ENCODE results near the gene USP6NL. TPM values are rescaled to one million over a fixed set of nuclear protein-coding genes. Genes with fewer than 3 reads are reported as not detected.

The USP6NL gene
- total RNA-seq, 1 experiment from 2014 or later = 35.6 TPM

DNA sequence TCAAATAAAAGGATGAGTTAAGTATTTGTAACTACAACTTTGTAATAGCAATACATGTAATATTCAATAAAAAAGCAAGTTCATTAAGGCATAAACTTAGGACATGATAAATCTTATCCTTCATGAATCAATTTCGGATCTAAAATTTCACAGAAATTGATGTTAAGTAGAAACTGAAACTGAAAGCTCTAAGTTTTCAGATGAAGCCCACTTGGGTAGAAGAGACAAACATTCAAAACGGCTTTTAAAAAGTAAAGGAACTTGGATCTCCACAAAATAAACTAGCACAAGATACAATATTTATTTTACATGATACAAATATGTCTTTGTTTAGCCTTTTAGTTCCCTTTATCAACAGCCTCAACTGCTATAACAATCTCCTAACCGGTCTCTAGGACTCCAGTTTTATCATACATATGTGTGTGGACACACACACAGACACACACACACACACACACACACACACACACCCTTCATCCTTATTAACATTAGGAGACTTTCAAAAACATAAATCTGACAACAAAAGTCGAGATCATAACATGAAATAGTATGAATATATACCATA is 83.7 kb downstream of the USP6NL start:
- Histone ChIP-seq H3K9me3 (no peaks in the 10 kb centered on the region), H3K4me3 (ENCODE audit: low read depth, low read length) (no peak overlapping the region), H3K36me3 (ENCODE audit: control insufficient read depth, insufficient read depth, low read length) (no peaks in the 10 kb centered on the region), H3K4me1 (no peaks in the 10 kb centered on the region), H3K27me3 (replicated peaks; ENCODE audit: control insufficient read depth, insufficient read depth, low read length) (no peaks in the 10 kb centered on the region)
- H3K4me1 Mint-ChIP-seq (ENCODE audit: low read depth, unreplicated experiment) = peaks cover 8% of the 10 kb centered on the region
- no peak overlapping the region for H3K27ac Mint-ChIP-seq (ENCODE audit: unreplicated experiment)
- intact Hi-C loops (cut with micrococcal nuclease; ENCODE audit: unreplicated experiment) = no loop called here
- TF ChIP-seq, protein P1, sequence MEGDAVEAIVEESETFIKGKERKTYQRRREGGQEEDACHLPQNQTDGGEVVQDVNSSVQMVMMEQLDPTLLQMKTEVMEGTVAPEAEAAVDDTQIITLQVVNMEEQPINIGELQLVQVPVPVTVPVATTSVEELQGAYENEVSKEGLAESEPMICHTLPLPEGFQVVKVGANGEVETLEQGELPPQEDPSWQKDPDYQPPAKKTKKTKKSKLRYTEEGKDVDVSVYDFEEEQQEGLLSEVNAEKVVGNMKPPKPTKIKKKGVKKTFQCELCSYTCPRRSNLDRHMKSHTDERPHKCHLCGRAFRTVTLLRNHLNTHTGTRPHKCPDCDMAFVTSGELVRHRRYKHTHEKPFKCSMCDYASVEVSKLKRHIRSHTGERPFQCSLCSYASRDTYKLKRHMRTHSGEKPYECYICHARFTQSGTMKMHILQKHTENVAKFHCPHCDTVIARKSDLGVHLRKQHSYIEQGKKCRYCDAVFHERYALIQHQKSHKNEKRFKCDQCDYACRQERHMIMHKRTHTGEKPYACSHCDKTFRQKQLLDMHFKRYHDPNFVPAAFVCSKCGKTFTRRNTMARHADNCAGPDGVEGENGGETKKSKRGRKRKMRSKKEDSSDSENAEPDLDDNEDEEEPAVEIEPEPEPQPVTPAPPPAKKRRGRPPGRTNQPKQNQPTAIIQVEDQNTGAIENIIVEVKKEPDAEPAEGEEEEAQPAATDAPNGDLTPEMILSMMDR (IDR thresholded peaks at IDR 0.05; ENCODE audit: insufficient read depth in 1 of 2, low read depth in 1 of 2, low read length in 1 of 2, severe bottlenecking in 1 of 2, unreplicated experiment in 1 of 2) = no peak
- ChIA-PET POLR2A (no interaction called here), CTCF (no interaction called here)
- no peaks in the 10 kb centered on the region for H3K27me3 Mint-ChIP-seq (ENCODE audit: insufficient read depth, unreplicated experiment)
- no peak for DNase-seq
- peaks cover 2% of the 10 kb centered on the region for H3K36me3 Mint-ChIP-seq (ENCODE audit: insufficient read depth, unreplicated experiment)
- BruUV-seq (replicated peaks) = no TSS peak
- H3K9me3 Mint-ChIP-seq (ENCODE audit: unreplicated experiment) = no peaks in the 10 kb centered on the region
- no peak overlapping the region for H3K4me3 Mint-ChIP-seq (ENCODE audit: unreplicated experiment)

DNA sequence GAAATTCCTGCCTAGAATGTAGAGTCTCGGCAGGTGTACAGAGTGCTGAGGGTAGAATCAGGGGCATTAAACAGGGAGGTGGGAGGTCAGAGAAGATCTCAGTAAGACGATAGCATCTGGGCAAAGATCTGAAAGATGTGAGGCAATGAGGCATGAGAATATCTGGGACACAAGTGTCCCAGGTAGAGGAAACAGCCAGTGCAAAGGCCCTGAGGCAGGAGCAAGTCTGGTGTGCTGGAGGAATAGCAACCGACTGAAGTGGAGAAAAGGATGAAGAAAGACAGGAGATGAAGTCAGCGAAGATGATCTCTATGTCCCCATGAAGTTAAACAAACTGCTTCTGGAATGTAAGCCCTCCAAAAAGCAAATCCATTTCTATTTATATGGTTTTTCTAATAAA is 84.4 kb downstream of the USP6NL start:
- Mint-ChIP-seq H3K36me3 (ENCODE audit: insufficient read depth, unreplicated experiment) (peaks cover 5% of the 10 kb centered on the region), H3K4me1 (ENCODE audit: low read depth, unreplicated experiment) (peaks cover 6% of the 10 kb centered on the region), H3K9me3 (ENCODE audit: unreplicated experiment) (no peaks in the 10 kb centered on the region), H3K27ac (ENCODE audit: unreplicated experiment) (no peak overlapping the region), H3K27me3 (ENCODE audit: insufficient read depth, unreplicated experiment) (no peaks in the 10 kb centered on the region), H3K4me3 (ENCODE audit: unreplicated experiment) (no peak overlapping the region)
- TF ChIP-seq, protein P1 (IDR thresholded peaks at IDR 0.05; ENCODE audit: insufficient read depth in 1 of 2, low read depth in 1 of 2, low read length in 1 of 2, severe bottlenecking in 1 of 2, unreplicated experiment in 1 of 2) = no peak
- Histone ChIP-seq H3K4me3 (ENCODE audit: low read depth, low read length) (no peak overlapping the region), H3K36me3 (ENCODE audit: control insufficient read depth, insufficient read depth, low read length) (no peaks in the 10 kb centered on the region), H3K4me1 (no peaks in the 10 kb centered on the region), H3K27me3 (replicated peaks; ENCODE audit: control insufficient read depth, insufficient read depth, low read length) (no peaks in the 10 kb centered on the region), H3K9me3 (no peaks in the 10 kb centered on the region)
- ChIA-PET CTCF (no interaction called here), POLR2A (no interaction called here)
- BruUV-seq (replicated peaks) = no TSS peak
- intact Hi-C loops (cut with micrococcal nuclease; ENCODE audit: unreplicated experiment) = no loop called here
- DNase-seq = no peak

DNA sequence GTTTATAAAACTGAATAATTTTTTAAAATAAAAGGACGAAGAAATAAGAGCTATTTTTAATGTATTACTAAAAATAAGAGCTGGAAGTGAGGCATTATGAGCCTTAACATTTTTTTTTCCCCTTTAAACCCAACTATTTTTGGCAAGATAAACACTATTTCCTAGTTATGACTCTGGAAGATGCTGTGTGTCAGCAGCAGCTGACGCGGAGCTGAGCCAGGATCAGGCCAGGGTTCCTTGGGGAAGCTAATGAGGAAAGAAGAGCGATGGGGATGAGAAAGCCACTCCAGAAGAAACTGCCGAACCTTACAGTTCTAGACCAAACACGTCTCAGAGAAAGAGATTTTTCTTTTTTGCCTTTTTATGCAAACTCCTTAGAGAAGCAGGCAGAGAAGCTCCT is 85.9 kb downstream of the USP6NL start:
- Mint-ChIP-seq H3K9me3 (ENCODE audit: unreplicated experiment) (no peaks in the 10 kb centered on the region), H3K27ac (ENCODE audit: unreplicated experiment) (no peak overlapping the region), H3K4me3 (ENCODE audit: unreplicated experiment) (no peak overlapping the region), H3K27me3 (ENCODE audit: insufficient read depth, unreplicated experiment) (no peaks in the 10 kb centered on the region), H3K4me1 (ENCODE audit: low read depth, unreplicated experiment) (peaks cover 6% of the 10 kb centered on the region), H3K36me3 (ENCODE audit: insufficient read depth, unreplicated experiment) (peaks cover 10% of the 10 kb centered on the region)
- no peaks in the 10 kb centered on the region for H3K36me3 ChIP-seq (ENCODE audit: control insufficient read depth, insufficient read depth, low read length)
- H3K4me1 ChIP-seq = no peaks in the 10 kb centered on the region
- DNase-seq = no peak
- H3K4me3 ChIP-seq (ENCODE audit: low read depth, low read length) = no peak overlapping the region
- ChIA-PET POLR2A (interaction anchor here (0.6 kb wide), 1 partner anchor 214 kb away, joined by 5 read pairs; no protein-coding TSS in a partner anchor), CTCF (interaction anchor here (0.6 to 0.9 kb wide), 2 partner anchors 29 to 232 kb away, joined by 3 read pairs; no protein-coding TSS in a partner anchor)
- H3K9me3 ChIP-seq = no peaks in the 10 kb centered on the region
- TF ChIP-seq, protein P1 (IDR thresholded peaks at IDR 0.05; ENCODE audit: insufficient read depth in 1 of 2, low read depth in 1 of 2, low read length in 1 of 2, severe bottlenecking in 1 of 2, unreplicated experiment in 1 of 2) = no peak
- no TSS peak for BruUV-seq (replicated peaks)
- intact Hi-C loops (cut with micrococcal nuclease; ENCODE audit: unreplicated experiment) = no loop called here
- H3K27me3 ChIP-seq (replicated peaks; ENCODE audit: control insufficient read depth, insufficient read depth, low read length) = no peaks in the 10 kb centered on the region

All from Caco-2 (cell line).